ENCODE data around the gene ANKRD50.

DNA sequence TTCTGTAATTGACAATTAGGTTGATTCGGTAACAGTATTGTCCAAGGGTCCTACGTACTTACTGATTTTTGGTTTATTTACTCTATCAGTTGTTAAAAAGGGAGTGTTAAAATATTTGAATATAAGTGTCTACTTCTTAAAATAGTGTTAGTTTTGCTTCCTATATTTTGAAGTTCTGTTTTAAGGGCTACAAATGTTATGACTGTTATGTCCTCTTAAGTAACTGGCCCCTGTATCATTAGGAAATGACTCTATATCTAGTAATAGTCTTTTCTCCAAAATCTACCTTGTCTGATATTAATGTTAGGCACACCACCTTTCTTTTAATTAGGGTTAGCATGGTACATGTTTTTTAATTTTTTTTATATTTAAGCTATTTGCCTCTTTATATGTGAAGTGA is 30.1 kb downstream of the ANKRD50 start:
- TF ChIP-seq POLR2A (IDR thresholded peaks at IDR 0.05) = no peak
- TF ChIP-seq, protein P1, sequence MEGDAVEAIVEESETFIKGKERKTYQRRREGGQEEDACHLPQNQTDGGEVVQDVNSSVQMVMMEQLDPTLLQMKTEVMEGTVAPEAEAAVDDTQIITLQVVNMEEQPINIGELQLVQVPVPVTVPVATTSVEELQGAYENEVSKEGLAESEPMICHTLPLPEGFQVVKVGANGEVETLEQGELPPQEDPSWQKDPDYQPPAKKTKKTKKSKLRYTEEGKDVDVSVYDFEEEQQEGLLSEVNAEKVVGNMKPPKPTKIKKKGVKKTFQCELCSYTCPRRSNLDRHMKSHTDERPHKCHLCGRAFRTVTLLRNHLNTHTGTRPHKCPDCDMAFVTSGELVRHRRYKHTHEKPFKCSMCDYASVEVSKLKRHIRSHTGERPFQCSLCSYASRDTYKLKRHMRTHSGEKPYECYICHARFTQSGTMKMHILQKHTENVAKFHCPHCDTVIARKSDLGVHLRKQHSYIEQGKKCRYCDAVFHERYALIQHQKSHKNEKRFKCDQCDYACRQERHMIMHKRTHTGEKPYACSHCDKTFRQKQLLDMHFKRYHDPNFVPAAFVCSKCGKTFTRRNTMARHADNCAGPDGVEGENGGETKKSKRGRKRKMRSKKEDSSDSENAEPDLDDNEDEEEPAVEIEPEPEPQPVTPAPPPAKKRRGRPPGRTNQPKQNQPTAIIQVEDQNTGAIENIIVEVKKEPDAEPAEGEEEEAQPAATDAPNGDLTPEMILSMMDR (IDR thresholded peaks at IDR 0.05) = no peak

All from testis (tissue), 2 donors.